GM19438 (cell line): ENCODE measurements around the gene DGKI.

Experiments
- ATAC-seq: cut with Tn5 transposase; IDR thresholded peaks from one replicate; pipeline ENCODE4 v1.9.1; 2021; ENCODE audit warnings: low read depth; ENCODE audit not compliant: unreplicated experiment

Gene DGKI

DNA sequence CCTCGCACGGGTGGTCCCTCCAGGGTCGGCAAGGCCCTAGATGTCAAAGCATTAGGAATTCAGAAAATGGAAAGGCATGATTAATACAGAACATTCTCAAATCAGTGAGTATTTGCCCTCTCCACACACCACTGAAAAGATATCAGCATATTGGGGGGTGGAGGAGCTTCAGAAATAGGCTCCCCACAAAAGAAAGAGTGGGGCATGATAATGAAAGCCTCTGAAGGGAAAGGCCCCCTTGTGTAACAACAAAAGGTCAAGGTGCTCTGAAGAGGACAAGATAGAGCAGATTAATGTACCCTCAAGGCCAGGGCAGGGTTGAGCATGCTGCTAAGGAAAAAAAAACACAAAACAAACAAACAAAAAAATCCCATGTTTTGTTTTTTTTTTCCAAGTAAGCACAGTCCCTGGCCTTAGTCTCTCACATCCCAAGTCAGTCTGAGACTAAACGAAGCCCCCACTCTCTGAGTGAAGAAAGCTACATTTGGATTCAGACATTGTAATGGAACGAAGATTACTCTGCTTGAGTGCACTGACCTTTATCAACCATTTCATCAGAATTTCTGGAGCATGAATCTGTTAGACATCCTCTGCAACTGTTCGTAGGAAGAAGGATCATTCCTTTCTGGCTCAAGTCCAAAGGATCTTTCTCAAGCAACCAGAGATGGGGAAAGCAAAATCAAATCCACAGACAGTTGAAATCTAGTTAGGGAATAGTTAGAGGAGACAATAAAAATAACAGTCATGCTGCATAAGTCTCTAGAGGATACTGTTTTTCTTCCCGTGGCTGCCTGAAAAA is 27.4 kb upstream of the DGKI start:
- ATAC-seq = no peak

GRCh38 chr7:137873524-137873923 is 26.8 kb upstream of the DGKI start:
- no peak for ATAC-seq

DNA sequence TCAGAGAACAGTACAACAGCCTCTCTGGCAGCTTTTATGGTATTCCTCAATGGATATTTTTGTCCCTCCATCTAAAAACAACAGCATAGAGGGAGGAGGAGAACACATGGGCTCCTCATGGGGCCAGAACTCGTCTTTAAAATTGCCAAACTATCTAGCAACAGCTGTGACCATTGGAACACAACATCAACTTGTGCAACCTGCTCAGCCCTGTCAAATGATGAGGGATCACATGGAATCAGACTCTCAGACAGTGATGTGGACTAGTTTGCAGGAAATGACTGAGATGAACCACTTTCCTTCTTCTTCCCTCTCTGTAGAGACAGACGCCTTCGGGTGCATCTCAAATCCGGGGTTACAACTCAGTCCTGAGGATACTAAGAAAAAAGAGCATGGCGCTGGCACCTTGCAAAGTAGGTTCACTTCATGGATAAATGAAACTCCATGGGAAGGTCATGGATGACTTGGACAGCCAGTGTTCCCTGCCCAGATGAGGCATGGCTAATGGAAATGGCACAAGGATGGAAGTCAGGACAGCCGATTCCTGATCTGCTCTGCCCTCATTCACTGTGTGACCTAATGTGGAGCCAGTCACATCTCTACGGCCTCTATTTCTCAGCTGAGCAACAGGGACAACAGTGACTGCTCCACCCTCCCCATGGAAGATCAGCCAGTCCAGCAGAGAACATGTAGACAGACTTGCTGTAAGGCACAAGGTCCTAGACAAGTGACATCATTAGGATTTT is 24.6 kb upstream of the DGKI start:
- ATAC-seq = no peak

- ATAC-seq = no peak
These were observed 23.9 kb upstream of the DGKI start for GRCh38 chr7:137870684-137871083.

- no peak for ATAC-seq
These were observed 23.3 kb upstream of the DGKI start for GRCh38 chr7:137870078-137870477.

DNA sequence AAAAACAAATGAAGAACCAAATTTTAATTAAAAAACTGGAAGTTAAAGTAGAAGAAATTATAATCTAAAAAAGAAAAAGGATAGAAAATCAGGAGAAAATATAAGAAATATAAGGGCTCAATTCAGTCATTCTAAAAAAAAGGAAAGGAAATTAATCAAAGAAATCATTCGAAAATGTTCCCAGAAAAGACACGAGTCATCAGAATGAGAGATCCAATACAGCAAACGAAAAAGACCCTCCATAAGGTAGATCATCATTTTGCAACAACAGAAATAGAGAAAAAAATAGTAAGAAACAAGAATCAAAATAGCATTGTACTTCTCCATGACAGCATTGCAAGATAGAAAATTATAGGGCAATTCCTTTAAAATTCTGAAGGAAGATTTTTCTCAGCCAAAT is 22.5 kb upstream of the DGKI start:
- ATAC-seq = no peak

DNA sequence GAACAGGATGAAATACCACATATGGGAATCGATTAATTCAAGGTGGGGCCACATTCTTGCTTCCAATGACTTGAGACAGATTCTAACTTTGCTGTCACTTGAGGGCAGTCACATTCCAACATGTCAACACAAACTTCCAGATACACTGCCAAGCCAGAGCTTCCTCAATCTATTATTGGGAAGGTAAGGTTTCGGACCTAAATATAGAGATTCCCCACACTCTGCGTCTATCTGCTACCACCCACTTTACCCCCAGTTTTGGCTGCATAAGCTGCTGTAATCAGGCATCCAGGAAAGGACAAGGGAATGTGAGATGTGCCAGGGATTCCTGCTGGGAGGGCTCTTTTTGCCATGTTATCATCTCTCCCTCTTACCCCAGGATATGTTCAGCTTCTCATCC is 20.5 kb upstream of the DGKI start:
- no peak for ATAC-seq

DNA sequence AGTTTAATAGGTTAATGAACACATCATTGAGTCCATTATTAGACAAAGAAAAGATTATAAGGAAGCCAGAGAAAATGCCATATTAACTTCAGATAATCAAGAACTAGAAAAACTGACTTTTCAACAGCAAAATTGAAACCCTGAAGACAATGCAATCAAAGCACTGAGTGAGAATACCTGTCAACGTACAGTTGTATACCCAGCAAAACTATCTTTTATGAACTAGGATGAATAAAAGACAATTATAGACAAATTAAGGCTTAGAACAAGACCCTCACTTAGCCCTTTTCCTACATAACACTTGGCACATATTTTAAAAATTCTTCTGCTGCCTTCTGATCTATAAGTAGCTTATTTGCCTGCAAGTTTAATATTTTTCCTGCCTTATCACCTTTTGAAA is 19.0 kb upstream of the DGKI start:
- no peak for ATAC-seq

DNA sequence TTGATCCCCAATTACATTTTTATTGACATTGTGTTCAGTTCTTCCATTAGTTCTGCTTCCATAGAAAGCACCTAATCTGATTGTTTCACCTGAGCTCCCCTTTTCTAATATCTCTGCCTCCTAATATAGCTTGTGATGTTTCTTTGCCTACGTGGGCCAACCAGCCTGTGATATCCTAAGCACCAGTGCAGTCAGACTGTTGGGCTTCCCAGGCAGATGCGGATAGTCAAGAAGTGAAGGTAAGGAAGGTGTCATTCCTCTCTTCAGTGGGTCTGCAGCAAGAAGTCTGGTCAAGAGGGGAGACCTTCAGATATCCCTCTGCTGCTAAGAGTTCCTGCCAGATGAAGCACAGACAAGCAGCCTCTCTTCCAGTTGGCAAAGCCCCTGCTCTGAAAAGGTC is 16.2 kb upstream of the DGKI start:
- ATAC-seq = no peak

- no peak for ATAC-seq
These were observed 15.6 kb upstream of the DGKI start for GRCh38 chr7:137862358-137862757.

DNA sequence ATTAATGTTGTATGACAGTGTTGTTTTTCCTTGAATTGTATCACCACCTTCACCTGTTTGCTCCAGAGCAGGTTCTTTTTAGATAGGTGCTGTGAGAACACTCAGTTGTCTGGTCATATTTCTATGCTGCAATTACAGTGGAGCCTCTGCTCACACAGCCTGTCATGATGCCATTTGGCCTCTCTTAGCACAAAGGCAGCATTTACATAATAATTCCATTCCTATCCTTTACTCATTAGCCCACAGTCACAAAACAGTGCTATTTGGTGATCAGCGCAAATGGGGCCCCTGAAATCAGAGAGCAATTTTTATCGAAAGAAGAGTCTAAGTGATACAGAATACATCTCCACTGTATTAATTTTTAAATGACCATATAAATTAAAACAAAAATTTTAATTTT is 13.8 kb upstream of the DGKI start:
- ATAC-seq = no peak

DNA sequence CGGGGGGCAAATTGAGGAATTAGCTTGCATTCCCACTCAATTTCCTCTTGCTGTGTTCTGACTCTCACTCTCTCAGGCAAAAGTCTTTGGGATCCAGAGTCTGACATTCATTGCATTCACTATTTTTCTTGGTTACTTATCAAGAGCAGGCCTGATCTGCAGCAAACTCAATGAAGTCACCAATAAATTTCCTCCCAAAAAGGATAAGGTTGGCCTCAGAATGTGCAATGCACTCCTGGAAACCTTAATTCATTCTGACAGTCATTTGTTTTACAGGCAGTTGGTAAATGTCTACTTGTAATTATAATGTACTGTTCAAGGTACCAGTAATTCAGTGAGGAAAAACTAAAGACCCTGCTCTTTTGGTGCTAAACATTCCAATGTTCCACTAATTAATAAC is 6.3 kb upstream of the DGKI start:
- ATAC-seq = no peak

GRCh38 chr7:137852108-137852507 is 5.3 kb upstream of the DGKI start:
- no peak for ATAC-seq

GRCh38 chr7:137850972-137851945 is 4.5 kb upstream of the DGKI start:
- ATAC-seq = no peak

GRCh38 chr7:137850571-137850970 is 3.8 kb upstream of the DGKI start:
- ATAC-seq = no peak

DNA sequence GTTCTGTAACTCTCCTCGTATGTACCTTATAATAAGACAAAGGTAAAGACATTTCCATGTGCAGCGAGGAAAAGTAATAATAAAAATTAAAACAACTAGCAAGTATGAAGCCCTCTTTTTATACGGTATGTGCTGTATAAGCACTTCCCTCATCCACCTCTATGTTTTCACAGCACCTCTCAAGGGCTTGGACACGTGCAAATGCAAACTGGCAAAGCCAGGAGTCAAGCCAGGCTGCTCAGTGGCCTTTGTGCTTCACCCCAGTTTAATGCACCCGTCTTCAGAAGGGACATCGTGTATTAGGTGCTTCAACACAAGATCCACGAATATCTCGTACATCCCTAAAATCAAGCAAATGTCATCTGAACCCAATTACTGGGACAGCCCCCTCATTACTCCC is 1.3 kb upstream of the DGKI start:
- no peak for ATAC-seq

DNA sequence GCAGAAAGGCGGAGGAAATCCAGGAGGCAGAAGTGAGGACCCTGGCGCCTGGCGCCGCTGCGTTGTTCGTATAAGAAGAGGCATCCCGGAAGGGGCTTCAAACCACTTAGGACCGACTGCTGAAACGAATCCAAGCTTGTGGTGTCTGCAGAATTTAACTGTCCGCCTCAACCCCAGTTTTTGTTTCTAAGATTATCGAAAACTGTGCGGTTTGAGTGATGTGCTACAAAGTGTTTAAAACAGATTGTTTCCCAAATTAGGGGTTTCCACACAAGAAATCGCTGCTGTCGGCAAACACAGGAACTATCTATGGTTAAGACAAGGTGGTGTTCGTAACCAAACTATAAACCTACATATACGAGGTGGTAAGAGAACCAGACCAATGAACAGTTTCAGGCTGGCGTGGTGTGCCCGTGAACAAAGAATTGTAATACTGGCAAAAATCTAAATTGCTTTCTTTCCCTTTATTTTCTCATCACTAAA is 835 bp upstream of the DGKI start:
- ATAC-seq = peak; percentile 31

GRCh38 chr7:137846549-137846826 is 286 bp downstream of the DGKI start:
- ATAC-seq = peak; percentile 43

- ATAC-seq = no peak
These were observed 1.9 kb downstream of the DGKI start for GRCh38 chr7:137844677-137845425.
